ENCODE results near the gene LCE5A.
A peak's percentile ranks its signal among the peaks of the same experiment; 100 is the strongest.

LCE5A gene, protein sequence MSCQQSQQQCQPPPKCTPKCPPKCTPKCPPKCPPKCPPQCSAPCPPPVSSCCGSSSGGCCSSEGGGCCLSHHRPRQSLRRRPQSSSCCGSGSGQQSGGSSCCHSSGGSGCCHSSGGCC

GRCh38 chr1:152510503-152510902 is at the start of gene LCE5A:
Gene LCE5A (plus strand): TSS chr1:152510803. CDS start chr1:152511535, 732 bp downstream.
- TF ChIP-seq, protein P1, sequence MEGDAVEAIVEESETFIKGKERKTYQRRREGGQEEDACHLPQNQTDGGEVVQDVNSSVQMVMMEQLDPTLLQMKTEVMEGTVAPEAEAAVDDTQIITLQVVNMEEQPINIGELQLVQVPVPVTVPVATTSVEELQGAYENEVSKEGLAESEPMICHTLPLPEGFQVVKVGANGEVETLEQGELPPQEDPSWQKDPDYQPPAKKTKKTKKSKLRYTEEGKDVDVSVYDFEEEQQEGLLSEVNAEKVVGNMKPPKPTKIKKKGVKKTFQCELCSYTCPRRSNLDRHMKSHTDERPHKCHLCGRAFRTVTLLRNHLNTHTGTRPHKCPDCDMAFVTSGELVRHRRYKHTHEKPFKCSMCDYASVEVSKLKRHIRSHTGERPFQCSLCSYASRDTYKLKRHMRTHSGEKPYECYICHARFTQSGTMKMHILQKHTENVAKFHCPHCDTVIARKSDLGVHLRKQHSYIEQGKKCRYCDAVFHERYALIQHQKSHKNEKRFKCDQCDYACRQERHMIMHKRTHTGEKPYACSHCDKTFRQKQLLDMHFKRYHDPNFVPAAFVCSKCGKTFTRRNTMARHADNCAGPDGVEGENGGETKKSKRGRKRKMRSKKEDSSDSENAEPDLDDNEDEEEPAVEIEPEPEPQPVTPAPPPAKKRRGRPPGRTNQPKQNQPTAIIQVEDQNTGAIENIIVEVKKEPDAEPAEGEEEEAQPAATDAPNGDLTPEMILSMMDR (IDR thresholded peaks at IDR 0.05; ENCODE audit: low read depth, low read length, missing control alignments), result no peak
- no peak for DNase-seq (ENCODE audit: low read depth)
- H3K4me3 ChIP-seq (ENCODE audit: low read depth, low read length), result no peak within 1 kb of the TSS

DNA sequence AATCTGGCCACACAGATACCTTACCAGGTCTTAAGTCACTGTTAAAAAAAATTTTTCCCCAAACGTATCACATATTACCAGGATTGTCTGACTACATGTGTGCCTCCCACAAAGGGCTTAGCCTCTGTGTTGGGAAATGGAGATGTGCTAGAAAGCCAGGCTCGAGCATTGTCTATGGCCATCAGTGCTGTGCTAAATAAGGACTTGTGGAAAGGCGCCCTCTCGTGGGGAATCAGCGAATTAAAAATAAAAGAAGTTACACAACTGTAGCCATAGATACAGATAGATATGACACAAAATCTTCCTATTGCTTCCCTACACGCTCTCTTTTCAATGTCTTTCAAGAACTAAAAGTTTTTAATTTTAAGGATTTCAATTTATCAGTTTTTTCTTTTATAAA is 49.1 kb upstream of the LCE5A start:
- TF ChIP-seq, protein P1 (IDR thresholded peaks at IDR 0.05; ENCODE audit: low read depth, low read length, missing control alignments), result peak; percentile 50
- DNase-seq (ENCODE audit: low read depth), result peak; percentile 21
- no peak overlapping the region for H3K4me3 ChIP-seq (ENCODE audit: low read depth, low read length)

DNA sequence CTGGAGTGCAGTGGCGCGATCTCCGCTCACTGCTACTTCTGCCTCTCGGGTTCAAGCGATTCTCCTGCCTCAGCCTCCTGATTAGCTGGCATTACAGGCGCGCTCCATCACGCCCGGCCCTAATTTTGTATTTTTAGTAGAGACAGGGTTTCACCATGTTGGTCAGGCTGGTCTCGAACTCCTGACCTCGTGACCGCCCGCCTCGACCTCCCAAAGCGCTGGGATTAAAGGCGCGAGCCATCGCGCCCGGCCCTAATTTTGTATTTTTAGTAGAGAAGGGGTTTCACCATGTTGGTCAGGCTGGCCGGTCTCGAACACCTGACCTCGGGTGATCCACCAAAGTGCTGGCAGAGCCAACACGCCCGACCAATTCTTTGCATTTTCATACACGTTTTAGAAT is 48.0 kb upstream of the LCE5A start:
- TF ChIP-seq, protein P1 (IDR thresholded peaks at IDR 0.05; ENCODE audit: low read depth, low read length, missing control alignments), result no peak
- DNase-seq (ENCODE audit: low read depth), result no peak
- no peak overlapping the region for H3K4me3 ChIP-seq (ENCODE audit: low read depth, low read length)

DNA sequence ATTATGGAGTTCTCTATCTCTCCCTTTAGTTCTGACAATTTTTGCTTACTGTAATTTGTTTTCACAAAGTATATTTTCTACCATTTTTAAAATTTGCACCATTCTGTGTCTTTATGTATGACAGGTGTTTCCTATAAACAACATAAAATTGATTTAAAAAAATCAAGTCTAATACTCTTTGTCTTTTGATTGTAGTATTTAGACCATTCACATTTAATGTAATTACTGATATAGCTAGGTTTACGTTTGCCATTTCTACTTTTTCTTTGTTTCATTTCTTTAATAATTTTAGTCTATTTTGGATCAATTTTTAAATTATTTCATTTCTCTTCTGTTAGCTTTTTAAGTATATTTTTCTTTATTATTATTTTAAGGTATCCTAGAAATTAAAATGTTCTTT is 44.4 kb upstream of the LCE5A start:
- no peak for DNase-seq (ENCODE audit: low read depth)
- no peak overlapping the region for H3K4me3 ChIP-seq (ENCODE audit: low read depth, low read length)
- TF ChIP-seq, protein P1 (IDR thresholded peaks at IDR 0.05; ENCODE audit: low read depth, low read length, missing control alignments), result no peak

DNA sequence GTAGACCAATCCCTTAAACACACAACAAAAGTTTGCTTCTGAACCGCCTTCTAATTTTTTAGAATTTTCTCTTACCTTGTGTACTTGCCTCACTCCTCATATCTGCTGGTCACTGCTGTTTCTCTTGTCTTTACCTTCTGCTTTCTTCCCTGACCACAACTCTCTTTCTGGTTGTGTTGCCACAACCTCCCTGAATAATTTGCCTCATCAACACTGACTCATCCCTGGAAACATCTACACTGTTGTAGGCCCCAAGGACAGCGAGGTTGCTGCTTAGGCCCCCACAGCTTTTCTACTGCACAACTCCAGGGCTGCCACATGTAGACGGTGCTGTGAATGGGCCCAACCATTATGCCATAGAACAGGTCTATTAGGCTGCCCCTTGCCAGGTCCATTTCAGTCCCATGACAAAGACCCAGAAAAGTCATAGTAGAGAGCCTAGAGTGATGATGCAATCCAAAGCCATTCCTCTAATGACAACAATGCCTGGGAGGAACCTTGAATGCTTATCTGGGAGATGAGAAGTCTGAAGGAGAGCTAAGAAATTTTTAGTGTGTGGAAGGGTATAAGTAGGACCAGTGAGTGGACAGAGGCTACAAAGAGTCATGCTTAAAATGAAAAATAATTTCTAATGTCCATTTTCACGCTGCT is 36.6 kb upstream of the LCE5A start:
- no peak overlapping the region for H3K4me3 ChIP-seq (ENCODE audit: low read depth, low read length)
- TF ChIP-seq, protein P1 (IDR thresholded peaks at IDR 0.05; ENCODE audit: low read depth, low read length, missing control alignments), result no peak
- DNase-seq (ENCODE audit: low read depth), result no peak

GRCh38 chr1:152479792-152480595 is 30.6 kb upstream of the LCE5A start:
- no peak overlapping the region for H3K4me3 ChIP-seq (ENCODE audit: low read depth, low read length)
- DNase-seq (ENCODE audit: low read depth), result no peak
- TF ChIP-seq, protein P1 (IDR thresholded peaks at IDR 0.05; ENCODE audit: low read depth, low read length, missing control alignments), result peak; percentile 78
